ENCODE data around the gene ANO4.
"Not testable (repeated sequence)": the region's sequence is repeated elsewhere in the genome, so short reads cannot be mapped to it uniquely, and the experiment has no call there.

ANO4 gene

GRCh38 chr12:100956311-100956852 is 161.8 kb downstream of the ANO4 start:
- DNase-seq = no peak

- no peak for DNase-seq
Observed at GRCh38 chr12:100959481-100959880, 164.9 kb downstream of the ANO4 start.

GRCh38 chr12:100962086-100962712 is 167.6 kb downstream of the ANO4 start:
- no peak for DNase-seq

DNA sequence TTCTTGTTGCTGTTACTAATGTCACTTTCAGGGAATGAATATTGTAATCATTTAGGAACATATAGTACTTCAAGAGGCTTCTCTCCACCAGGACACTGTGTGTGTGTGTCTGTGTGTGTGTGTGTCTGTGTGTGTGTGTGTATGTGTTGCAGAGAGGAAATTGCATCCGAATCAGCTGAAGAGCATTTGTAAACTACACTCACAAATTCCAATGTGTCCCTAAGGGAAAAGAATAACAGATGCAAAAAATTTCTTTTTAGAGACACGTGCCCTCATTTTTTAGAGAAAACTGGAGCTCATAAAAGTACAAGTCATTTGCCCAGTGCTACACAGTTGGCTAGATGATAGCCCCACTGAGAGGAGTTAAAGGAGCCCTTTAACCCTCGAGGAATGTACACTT is 168.8 kb downstream of the ANO4 start:
- no peak for DNase-seq

DNA sequence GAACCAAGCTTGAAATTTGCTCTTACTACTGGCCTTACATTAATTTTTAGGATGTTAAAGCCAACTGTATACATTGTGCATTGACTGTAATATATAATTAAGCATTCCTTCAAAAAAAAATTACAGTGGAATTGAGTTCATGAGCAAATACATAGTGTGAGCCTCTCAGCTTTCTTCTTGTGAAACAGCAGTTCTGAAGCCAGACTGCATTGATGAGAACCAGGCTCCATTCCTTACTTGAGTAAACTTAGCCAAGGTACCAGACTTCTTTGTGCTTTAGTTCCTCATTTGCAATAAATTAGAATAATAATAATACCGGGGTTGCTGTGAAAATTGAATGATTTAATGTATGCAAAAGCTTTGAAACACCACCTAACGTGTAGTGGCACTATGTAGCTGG is 169.5 kb downstream of the ANO4 start:
- no peak for DNase-seq

GRCh38 chr12:100967189-100967588 is 172.6 kb downstream of the ANO4 start:
- DNase-seq = no peak

DNA sequence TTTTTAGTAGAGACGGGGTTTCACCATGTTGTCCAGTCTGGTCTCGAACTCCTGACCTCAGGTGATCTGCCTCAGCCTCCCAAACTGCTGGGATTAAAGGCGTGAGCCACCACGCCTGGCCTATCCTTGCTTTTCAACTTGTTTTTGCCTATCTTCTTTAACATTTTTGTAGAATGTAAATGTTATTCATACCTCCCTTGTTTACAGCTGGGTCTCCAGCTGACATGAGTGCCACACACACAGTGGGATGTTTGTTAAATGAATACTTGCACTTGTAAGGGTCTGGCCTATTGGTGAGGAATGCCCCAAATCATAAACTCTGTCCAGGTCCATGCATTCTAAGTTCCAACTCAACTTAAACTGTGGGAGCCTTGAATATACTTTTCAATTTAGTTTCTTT is 176.3 kb downstream of the ANO4 start:
- DNase-seq = no peak

- DNase-seq = no peak
Observed at GRCh38 chr12:100972121-100972520, 177.5 kb downstream of the ANO4 start.

DNA sequence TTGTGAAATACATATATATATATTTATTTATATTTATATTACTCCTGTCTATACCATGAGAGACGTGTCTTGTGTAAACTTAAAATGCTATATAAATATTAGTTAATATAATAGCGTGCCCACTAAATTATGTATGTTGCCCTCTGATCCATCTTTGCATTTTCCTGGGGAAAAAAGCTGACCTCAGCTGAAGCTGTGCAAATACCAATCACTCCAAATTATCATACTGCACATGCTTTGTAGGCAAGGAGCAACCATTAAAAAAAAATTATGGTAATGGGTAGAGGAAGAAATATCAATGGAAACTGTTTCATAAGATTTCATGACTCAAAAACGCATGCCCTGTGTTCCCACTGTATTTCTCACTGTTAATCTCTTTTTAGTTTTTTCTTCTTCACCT is 179.8 kb downstream of the ANO4 start:
- no peak for DNase-seq

- no peak for DNase-seq
Observed at GRCh38 chr12:100974747-100975146, 180.2 kb downstream of the ANO4 start.

DNA sequence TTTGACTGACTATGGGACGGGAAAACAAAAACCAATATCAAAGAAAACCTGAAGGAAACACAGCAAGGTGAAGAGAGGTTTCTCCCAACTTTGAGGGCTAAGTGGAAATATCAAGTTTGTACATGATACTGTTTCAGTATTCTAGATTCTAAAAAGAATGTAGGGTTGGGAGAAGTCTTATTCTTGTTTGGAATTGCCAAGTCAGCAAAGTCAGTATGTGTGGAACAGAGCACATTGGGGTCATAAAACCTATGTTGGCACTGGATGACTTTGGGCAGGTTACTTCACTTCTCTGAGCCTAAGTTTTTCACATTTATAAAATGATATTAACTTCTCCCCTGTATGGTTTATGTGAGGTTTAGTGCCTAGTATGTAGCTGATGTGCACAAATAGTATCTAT is 182.2 kb downstream of the ANO4 start:
- DNase-seq = no peak

GRCh38 chr12:100980856-100981255 is 186.3 kb downstream of the ANO4 start:
- no peak for DNase-seq

- DNase-seq = no peak
Observed at GRCh38 chr12:100982511-100983183, 188.1 kb downstream of the ANO4 start.

DNA sequence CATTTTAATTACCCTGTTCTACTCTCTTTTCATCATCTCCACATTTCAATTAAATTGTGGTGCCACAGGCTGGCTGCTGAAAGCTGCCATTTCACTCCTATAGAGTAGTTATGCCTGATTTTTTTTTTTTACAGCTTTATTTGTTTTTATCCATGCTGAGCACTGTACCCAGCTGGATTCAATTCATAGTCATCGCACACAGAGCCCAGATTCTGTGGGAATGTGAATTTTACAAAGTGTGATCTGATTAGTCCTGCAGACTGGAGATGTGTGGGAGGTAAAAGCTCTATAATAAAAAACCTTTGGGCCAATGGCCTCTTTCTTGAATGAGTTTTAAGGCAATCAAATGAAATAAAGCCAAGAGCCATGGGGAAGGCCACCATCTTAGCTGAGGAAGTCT is 190.2 kb downstream of the ANO4 start:
- no peak for DNase-seq

GRCh38 chr12:100986595-100987547 is 192.3 kb downstream of the ANO4 start:
- DNase-seq = no peak

GRCh38 chr12:100987552-100988521 is 193.3 kb downstream of the ANO4 start:
- DNase-seq = peak; percentile 1 to 12

DNA sequence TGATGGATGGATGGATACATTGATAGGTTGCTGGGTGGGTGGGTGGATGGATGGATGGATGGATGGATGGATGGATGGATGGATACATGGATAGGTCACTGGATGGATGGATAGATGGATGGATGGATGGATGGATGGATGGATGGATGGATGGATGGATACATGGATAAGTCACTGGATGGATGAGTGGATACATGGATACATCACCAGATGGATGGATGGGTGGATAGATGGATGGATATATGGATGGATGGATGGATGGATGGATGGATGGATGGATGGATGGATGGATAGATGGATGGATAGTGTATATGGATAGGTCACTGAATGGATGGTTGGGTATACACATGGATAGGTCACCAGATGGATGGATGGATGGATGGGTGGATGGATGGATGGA is 194.9 kb downstream of the ANO4 start:
- DNase-seq = not testable (repeated sequence)

GRCh38 chr12:100991102-100991501 is 196.5 kb downstream of the ANO4 start:
- no peak for DNase-seq

GRCh38 chr12:100992194-100992593 is 197.6 kb downstream of the ANO4 start:
- no peak for DNase-seq

- DNase-seq = no peak
Observed at GRCh38 chr12:100993916-100994450, 199.4 kb downstream of the ANO4 start.

DNA sequence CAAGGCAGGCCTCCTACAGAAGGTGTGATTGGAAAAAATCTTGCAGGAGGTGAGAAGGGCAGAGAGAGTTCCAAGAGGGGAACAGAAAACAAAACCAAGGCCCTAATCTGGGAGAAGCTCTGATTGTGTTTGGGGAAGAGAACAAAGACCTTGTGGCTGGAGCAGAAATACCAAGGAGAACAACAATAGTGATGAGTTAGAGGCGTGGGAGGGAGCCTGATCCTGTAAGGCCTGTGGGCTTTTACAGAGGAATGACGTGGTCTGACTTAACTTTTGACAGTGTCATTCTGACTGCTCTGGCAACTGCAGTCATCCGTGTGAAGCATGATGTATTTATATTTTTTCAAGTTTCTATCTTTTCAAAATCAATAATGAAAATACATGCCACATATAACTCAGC is 200.6 kb downstream of the ANO4 start:
- no peak for DNase-seq

DNA sequence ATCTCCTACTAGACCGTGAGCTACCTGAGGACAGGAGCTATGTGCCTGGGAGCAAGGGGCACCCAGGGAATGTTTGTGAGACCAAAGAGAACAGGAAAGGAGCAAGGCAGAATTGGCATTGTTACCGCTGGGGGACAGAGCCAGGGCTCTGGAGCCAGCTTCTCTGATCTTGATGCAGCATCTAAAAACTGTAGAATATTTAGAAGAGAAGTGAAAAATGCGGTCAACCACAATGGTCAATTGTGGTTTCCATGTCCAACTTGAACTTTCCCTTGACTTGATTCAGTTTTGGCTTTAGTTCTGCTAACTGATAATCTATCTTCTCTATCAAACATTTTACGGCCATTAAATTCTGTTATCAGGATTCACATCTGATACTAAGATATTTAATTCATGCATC is 201.2 kb downstream of the ANO4 start:
- no peak for DNase-seq

Measured in CD4-positive, alpha-beta T cell treated with Interleukin-4 for 1 hour (primary cell).